ENCODE measurements around the gene ZNF407.

ZNF407 gene

DNA sequence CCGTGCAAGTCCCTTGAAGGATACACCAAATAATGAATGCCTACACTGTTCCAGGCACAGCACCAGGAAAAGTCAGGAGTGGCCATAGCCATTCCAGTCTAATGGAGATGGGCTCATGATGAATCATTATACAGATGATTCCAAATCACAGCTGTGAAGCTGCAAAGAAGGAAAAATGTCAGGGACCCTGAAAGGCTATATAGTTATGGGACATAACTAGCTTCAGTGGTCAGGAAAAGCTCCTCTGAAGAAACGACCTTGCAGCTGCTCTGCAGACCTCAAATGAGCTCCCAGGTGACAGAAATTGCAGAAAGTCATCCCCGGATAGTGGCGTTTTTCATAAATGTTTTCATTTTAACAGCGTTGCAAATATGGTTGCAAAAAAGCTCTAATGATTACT lies 410.5 kb downstream of the ZNF407 start:
- DNase-seq (ENCODE audit: insufficient read length, low spot score) (no peak), FAIRE-seq (no peak)
- TF ChIP-seq POLR2A (IDR thresholded peaks at IDR 0.05; ENCODE audit: low read depth, low read length) = no peak

DNA sequence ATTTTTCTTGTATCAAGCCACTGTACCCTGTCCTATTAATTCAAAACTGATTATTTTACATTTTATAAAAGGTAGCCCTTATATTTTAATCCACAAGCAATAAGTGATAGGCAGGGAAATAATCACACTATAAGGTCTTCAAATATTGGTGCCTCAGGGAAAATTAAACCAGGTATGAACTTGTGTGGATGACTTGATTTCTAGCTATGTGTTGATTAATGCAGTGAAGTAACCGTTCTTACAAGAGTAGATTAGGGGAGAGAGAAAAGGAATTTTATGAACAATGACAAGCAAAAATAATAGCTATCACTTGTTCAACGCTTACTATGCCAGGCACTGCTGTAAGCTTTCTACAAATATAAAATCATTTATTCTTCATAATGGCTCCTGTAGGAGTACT lies 411.6 kb downstream of the ZNF407 start:
- FAIRE-seq = no peak
- no peak for DNase-seq (ENCODE audit: insufficient read length, low spot score)
- no peak for TF ChIP-seq POLR2A (IDR thresholded peaks at IDR 0.05; ENCODE audit: low read depth, low read length)

DNA sequence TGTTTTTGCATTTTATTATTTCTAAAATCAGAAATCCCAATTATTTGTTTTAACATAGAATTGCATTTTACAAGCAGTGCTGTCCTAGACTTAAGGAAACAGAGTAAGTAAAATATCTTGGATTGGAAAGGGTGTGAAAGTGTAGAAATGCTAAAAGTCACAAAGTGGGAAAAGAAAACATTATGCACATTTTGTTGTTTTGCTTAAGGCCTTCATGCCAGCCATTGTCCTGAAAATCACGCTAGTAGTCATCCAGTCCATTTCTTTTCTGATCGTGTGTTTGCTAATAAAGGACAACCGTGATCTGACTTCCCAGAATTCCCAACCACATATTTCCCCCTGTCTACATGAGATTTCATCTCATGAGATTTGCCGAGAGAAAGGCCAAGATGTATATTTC lies 412.2 kb downstream of the ZNF407 start:
- no peak for DNase-seq (ENCODE audit: insufficient read length, low spot score)
- no peak for FAIRE-seq
- no peak for TF ChIP-seq POLR2A (IDR thresholded peaks at IDR 0.05; ENCODE audit: low read depth, low read length)

DNA sequence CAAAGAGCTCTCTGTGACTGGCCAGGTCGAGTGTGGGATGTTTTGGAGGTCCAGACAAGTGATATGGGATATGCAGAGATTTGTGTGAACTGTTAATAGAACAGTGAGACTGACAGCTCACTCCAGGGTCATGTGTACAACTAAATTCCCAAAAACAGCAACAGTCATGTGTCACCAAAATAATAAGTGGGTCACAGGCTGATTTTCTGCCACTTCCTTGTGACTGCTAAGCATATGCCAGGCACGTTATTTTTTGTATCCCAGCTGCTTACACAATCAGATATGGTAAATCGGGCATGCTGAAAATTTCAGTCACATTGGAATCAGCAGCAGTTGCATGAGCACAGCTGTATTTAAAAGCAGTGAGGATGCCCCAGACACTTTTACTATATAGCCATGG lies 412.6 kb downstream of the ZNF407 start:
- no peak for TF ChIP-seq POLR2A (IDR thresholded peaks at IDR 0.05; ENCODE audit: low read depth, low read length)
- FAIRE-seq = no peak
- DNase-seq (ENCODE audit: insufficient read length, low spot score) = no peak

DNA sequence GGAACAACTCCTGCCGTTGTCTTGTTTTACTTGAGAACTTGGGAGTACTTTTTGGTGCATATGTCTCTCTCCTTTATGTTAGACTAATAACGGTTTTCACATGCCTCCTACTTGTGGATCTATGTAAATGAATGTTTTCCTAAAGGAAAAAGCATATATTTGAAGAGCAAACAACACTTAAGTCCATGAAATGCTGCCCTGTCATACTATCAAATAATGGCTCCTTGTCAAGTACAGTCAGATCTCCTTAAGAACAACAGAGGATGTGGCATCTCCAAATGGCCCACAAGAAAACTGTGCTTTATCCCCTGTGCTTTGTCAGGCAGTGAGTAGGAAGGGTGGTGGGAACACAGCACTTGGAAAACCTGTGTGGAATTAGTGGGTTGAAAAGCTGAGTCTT lies 413.0 kb downstream of the ZNF407 start:
- DNase-seq (ENCODE audit: insufficient read length, low spot score) (no peak), FAIRE-seq (no peak)
- no peak for TF ChIP-seq POLR2A (IDR thresholded peaks at IDR 0.05; ENCODE audit: low read depth, low read length)

DNA sequence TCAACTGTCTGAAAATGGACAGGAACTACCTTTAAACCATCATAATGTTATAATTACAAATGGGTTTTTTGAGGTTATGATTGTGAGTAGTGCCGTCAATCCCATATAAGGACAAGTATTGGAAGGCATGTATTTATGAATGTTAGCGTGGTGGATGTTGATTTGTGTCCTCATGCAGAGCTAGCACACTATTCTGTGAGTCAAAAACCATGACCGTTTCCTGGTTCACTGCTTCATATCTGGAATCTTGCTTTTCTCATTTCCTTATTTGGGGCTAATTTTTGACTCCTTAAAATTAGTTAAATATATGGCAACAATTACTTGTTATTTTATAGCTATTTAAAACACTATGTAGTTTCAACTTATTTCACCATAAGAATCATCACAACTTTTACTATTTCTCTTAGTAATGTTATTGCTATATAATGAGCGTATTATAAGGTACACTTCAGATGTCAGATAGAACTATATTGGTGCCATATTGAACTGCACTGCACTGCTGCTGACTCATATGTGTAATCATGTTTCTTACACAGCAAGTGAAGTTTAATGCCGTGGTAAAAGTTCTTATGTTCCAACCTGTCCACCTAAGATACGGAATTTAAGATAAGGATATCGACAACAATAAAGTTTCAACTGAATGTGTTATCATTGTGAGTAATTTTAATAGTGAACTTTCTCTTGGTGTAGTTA lies 418.5 kb downstream of the ZNF407 start:
- no peak for TF ChIP-seq POLR2A (IDR thresholded peaks at IDR 0.05; ENCODE audit: low read depth, low read length)
- DNase-seq (ENCODE audit: insufficient read length, low spot score) (no peak), FAIRE-seq (no peak)

DNA sequence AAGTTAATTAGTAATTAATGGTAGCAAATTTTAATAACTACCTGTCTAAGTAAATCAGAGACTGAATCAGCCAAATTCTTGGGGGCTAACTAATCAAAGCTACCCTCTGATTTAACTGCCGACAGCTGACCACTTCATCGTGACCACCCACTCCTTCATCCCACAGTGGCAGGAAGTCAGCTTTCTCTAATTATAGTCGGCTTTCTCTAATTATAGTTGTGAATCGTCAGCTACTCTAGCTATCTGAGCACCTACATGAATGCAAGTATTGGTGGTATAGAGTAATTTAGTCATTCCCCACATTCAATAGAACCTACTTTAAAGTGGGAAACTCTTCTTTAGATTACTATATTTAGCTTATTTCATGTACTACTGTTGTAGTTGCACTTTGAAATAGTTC lies 425.8 kb downstream of the ZNF407 start:
- DNase-seq (ENCODE audit: insufficient read length, low spot score) (no peak), FAIRE-seq (no peak)
- no peak for TF ChIP-seq POLR2A (IDR thresholded peaks at IDR 0.05; ENCODE audit: low read depth, low read length)

DNA sequence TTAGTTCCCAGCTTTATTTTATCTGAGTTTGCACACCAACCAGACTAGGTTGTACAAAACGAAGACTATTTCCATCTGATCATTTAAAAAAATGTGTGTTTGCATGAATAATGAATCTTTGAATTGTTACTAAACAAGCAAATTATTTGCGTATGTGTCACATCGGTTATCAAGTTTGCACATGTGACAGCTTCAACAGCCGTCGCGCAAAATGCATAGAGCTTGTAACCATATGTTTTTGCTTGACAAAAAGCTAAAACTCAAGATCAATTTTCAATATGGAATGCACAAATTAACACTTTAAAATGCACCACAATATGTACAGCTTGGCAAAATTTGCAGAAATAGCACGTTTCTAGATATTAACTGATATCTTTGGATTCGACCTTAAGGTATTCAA lies 427.2 kb downstream of the ZNF407 start:
- TF ChIP-seq POLR2A (IDR thresholded peaks at IDR 0.05; ENCODE audit: low read depth, low read length) = no peak
- DNase-seq (ENCODE audit: insufficient read length, low spot score) (no peak), FAIRE-seq (no peak)

DNA sequence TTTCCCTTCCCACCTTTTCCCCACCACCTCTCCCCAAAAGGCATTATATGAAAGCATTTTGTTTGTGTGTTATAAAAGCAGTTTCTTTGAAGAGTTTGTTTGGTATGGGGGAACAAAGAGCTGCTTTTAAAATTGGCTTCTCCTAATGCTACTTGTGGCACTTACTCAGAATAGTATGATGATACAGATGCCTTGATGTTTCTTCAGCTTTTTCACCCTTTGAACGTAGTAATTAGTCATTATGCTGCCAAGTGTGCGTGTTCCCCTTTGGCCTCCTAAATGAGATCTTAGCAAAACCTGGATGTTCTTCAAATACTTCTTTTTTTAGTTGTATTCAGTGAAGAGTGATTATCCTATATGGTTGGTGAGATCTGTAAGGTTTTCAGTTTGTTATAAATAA lies 427.9 kb downstream of the ZNF407 start:
- TF ChIP-seq POLR2A (IDR thresholded peaks at IDR 0.05; ENCODE audit: low read depth, low read length) = no peak
- FAIRE-seq = no peak
- no peak for DNase-seq (ENCODE audit: insufficient read length, low spot score)

DNA sequence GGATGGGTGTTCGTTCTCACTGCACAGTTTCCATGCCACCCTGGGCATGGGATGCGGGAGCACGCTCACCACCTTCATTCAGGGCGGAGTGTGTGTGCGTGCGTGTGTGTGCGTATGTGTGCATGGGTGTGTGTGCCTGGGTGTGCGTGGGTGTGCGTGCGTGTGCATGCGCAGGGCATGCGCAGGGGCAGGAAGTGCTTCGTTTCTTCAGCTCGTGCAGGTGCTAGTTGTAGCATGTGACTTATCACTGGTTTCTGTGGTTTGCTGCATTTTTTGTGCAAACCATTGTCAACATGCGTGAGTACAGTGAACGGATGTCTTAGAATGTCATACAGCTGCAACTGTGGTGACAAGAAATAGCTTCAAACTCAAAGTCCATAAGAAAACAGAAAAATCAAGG lies 431.8 kb downstream of the ZNF407 start:
- FAIRE-seq = no peak
- no peak for DNase-seq (ENCODE audit: insufficient read length, low spot score)
- no peak for TF ChIP-seq POLR2A (IDR thresholded peaks at IDR 0.05; ENCODE audit: low read depth, low read length)

DNA sequence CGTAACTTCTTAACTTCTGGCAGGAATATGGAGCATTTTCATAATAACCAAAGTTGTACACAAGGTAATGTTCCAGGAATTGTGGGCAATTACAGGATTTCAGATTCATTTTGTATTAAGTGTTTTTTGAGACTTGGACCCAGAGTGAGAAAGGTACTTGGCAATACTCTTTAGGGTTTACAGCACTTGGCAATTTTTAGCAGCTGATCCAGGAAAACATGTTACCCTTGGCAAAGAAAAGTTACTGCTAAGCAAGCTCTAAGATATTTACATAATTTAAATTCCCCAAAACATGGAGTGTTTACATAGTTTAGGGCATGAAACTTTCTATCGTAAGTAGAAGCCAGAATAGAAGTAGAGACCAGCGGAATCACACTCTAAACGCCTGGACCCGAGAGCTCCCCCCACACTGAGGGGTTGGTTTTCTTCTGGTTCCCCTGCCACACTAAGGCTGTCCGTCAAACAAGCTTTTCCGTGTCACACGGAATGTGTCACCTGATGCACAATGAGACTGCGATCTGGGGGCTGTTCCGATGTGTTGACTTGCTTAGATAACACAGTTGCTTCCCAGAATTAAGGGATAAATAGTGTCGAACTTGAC lies 434.1 kb downstream of the ZNF407 start:
- TF ChIP-seq POLR2A (IDR thresholded peaks at IDR 0.05; ENCODE audit: low read depth, low read length) = no peak
- FAIRE-seq = no peak
- DNase-seq (ENCODE audit: insufficient read length, low spot score) = no peak

DNA sequence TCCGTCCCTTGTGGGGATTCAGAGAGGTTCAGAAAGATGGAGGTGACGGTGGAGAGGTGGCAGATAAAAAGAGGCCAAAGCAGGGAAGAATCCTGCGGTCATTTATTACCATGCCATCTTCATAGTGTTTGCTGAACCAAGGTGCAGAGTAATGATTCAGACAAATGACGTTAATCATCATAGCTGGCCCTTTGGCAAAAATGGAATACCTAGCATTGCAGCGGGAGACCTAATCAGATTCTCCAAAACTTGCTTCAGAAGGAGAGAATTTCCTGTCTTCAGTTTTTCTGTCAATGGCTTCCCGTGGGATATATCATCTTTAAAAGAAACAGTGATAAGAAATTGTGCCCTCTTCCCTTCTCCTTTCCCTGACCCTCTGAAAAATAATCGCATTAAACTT lies 435.8 kb downstream of the ZNF407 start:
- TF ChIP-seq POLR2A (IDR thresholded peaks at IDR 0.05; ENCODE audit: low read depth, low read length) = no peak
- FAIRE-seq = no peak

DNA sequence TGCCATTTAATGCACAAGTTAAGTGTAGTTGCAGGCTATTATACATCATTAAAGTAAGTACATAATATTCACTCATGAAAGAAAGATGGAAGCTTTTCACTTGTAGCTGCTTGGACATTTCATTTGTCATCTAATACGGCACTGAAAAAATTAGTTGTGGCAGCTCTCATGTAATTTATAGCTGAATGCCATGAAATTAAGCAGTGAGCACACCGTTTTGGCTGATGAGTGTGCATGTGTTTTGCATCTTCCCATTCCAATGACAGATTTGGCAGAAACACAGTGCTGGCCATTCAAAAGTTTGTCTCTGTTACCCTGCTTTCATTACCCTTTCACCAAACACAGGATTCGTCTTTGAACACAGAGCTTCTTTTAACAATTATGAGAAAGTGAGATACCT lies 437.3 kb downstream of the ZNF407 start:
- no peak for FAIRE-seq
- TF ChIP-seq POLR2A (IDR thresholded peaks at IDR 0.05; ENCODE audit: low read depth, low read length) = no peak
- DNase-seq (ENCODE audit: insufficient read length, low spot score) = no peak

More for the DNA sequence above, 435.8 kb downstream of the ZNF407 start:
- no peak for DNase-seq (ENCODE audit: insufficient read length, low spot score)

DNA sequence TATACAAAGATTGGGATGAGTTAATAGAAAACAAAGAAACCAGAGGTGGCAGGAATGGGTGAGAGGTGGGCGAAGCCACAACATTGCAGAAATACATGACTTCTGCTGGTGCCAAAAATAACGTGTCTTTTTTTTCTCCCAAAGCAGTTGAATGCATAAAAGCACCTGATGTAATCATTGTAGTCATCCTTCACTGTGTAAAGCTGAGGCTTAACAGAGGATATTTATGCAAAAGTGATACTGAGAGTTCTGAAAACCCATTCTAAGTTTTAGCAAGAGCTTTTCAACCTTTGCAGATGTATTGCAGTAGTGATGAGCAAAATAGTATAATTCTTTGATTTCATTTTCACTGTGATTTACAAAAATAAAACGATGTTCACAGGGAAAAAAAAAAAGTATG lies 438.3 kb downstream of the ZNF407 start:
- FAIRE-seq (no peak), DNase-seq (ENCODE audit: insufficient read length, low spot score) (no peak)

DNA sequence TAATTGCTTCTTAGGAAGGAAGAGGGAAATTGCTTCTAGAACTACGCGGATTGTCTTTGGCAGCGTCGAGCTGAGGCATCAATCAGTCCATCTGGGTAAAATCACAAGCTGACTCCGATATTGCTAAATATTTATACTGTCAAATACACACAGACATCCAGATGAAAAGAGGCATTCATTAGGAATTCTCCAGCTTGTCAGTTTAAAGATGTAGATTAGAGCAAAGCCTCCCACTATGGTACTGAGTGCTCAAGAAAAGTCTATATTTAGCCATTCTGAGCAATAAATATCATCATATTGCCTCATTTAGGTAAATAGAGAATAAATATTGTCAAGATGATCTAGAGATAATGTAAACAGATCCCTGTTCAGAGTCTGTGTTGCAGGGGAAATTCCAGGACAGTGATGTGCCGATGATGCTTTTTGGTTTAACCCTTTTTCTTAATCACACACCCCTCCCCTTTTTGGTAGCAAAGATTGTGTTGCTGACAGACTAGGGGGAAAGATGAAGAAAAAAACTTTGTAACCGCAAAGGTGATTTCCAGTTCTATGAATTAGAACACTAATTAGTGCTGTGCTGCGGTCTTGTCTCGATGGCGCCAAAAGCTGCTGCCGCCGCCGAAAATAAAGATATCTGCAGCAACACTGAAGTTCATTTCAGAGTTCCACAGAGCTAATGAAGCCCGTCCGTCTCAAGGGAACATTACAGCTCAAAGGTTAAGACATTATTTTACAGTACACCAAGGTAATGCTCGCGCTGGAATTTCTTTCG lies 439.4 kb downstream of the ZNF407 start:
- TF ChIP-seq POLR2A (IDR thresholded peaks at IDR 0.05; ENCODE audit: low read depth, low read length) = no peak
- FAIRE-seq = no peak
- DNase-seq (ENCODE audit: insufficient read length, low spot score) = no peak

More for the DNA sequence above, 438.3 kb downstream of the ZNF407 start:
- no peak for TF ChIP-seq POLR2A (IDR thresholded peaks at IDR 0.05; ENCODE audit: low read depth, low read length)

Data from H54 (cell line).